Activated B cell treated with CpG ODN at 0.5 μM for 24 hours (primary cell): Measurements from ENCODE around the gene GZMM. TPM values are rescaled to one million over a fixed set of nuclear protein-coding genes. Genes with fewer than 3 reads are reported as not detected.

Experiments used
- ATAC-seq: fragments of 200-7000 bp; cut with Tn5 transposase; one replicate; pipeline ENCODE4 v1.10.0; 2021; ENCODE audit warnings: low read depth, mild to moderate bottlenecking, moderate library complexity
- CTCF ChIA-PET: fragments of 350-600 bp; sonication (Branson Sonifier 250); formaldehyde crosslinking; loops from one replicate; lab custom pipeline; 2021; ENCODE audit warnings: antibody characterized with exemption; lab: Charles Lee
- POLR2A ChIA-PET: fragments of 350-600 bp; sonication (Branson Sonifier 250); formaldehyde crosslinking; loops from one replicate; lab custom pipeline; 2021; ENCODE audit warnings: antibody characterized with exemption; lab: Charles Lee
- DNase-seq: peaks from one replicate; pipeline ENCODE4 v3.0.0; 2022
- H3K27ac Mint-ChIP-seq: one replicate; pipeline ENCODE4 v1.8.0; 2020; ENCODE audit warnings: mixed read lengths
- H3K27me3 Mint-ChIP-seq: one replicate; pipeline ENCODE4 v1.8.0; 2021; ENCODE audit warnings: mixed read lengths
- H3K36me3 Mint-ChIP-seq: one replicate; pipeline ENCODE4 v1.8.0; 2021; ENCODE audit warnings: low read depth, mixed read lengths
- H3K4me1 Mint-ChIP-seq: one replicate; pipeline ENCODE4 v1.8.0; 2021; ENCODE audit warnings: mixed read lengths
- H3K4me3 Mint-ChIP-seq: one replicate; pipeline ENCODE4 v1.8.0; 2020; ENCODE audit warnings: mild to moderate bottlenecking, mixed read lengths
- H3K9me3 Mint-ChIP-seq: one replicate; pipeline ENCODE4 v1.8.0; 2020; ENCODE audit warnings: mixed read lengths
- CTCF ChIP-seq: fragments of 200-600 bp; IDR thresholded peaks from one replicate; pipeline ENCODE4 v1.8.0; 2022; ENCODE audit warnings: antibody characterized with exemption, mild to moderate bottlenecking
- intact Hi-C: fragments of 100-400 bp; cut with micrococcal nuclease; formaldehyde crosslinking; loops from one replicate; pipeline ENCODE4 v1.15.1; 2024
- total RNA-seq: library from RNA; stranded (reverse); gene quantifications from 2 replicates; pipeline ENCODE4 v1.2.3, GENCODE V29; 2022

GZMM gene
- 0.22 TPM in 1 of 2 replicates, not detected in the other for total RNA-seq

DNA sequence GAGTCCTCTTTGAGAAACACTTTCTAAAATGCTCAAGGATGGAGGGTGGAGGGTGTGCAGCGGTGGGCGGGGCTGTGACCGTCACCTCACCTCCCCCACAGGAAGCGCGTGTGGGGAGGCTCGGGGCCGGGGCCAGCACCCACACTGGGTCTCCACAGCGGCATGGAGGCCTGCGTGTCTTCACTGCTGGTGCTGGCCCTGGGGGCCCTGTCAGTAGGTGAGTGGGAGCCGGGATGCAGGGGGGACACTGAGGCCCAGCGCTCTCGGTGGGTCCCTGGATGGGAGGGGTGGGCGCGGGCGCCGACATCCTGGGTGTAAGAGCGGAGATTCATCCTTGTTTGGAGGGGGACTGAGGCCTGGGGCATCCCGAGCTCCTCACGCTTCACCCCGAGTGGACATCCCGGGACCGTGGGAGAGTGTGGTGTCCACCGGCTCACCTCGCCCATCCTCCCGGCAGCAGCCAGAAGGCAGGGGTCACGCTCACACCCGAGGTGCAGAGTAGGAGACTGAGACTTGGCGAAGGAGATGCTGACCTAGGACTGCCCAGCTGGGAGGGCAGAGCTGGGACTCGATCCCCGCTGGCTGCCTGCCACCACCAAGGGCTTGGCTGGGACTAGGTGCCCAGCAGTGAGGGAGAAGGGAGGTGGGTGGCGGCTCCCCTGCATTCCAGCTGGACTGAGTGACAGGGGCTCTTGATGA lies at the start of gene GZMM:
Gene GZMM (plus strand): TSS at position 144 of the 699 bp plus-strand sequence. CDS start 19 bp downstream, at position 163.
- CTCF ChIA-PET: no interaction called here

GRCh38 chr19:494171-495080 lies 49.4 kb upstream of the GZMM start:
- Mint-ChIP-seq H3K27me3 (peaks cover 12% of the 10 kb centered on the region), H3K9me3 (no peaks in the 10 kb centered on the region), H3K27ac (no peak overlapping the region), H3K4me1 (peaks cover 14% of the 10 kb centered on the region), H3K36me3 (no peaks in the 10 kb centered on the region), H3K4me3 (no peak overlapping the region)
- no peak for TF ChIP-seq CTCF
- POLR2A ChIA-PET: no interaction called here
- CTCF ChIA-PET: no interaction called here
- intact Hi-C loops: no loop called here
- DNase-seq (no peak), ATAC-seq (no peak)

More for the DNA sequence above, at the start of gene GZMM:
- DNase-seq: no peak
- POLR2A ChIA-PET: no interaction called here
- Mint-ChIP-seq H3K4me3 (no peak within 1 kb of the TSS), H3K9me3 (no peaks in the 10 kb centered on the region), H3K4me1 (peaks cover 4% of the 10 kb centered on the region), H3K36me3 (peaks cover 6% of the 10 kb centered on the region), H3K27me3 (no peaks in the 10 kb centered on the region), H3K27ac (no peak within 1 kb of the TSS)
- TF ChIP-seq CTCF: no peak
- ATAC-seq: no peak
- intact Hi-C loops: no loop called here

DNA sequence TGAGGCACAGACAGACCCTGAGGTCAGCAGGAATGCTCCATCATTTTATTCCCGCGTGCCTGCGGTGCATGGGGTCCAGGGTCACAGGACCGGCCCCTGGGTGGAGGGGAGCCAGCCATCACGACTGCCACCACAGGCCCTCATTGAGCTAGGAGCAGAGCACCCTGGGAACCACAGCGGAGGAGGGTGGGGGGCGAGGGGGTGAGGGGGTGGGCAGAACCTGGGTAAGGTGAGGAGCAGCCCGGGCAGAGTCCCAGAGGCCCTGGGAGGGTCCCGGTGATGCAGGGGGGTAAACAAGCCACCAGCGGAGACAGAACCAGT lies 48.8 kb upstream of the GZMM start:
- ATAC-seq (no peak), DNase-seq (no peak)
- POLR2A ChIA-PET: interaction anchor here (0.6 to 1.3 kb wide), 2 partner anchors 9 to 11 kb away, joined by 3 to 5 read pairs; no protein-coding TSS in a partner anchor
- Mint-ChIP-seq H3K9me3 (no peaks in the 10 kb centered on the region), H3K36me3 (no peaks in the 10 kb centered on the region), H3K27me3 (peaks cover 15% of the 10 kb centered on the region), H3K4me3 (no peak overlapping the region), H3K27ac (no peak overlapping the region), H3K4me1 (peaks cover 8% of the 10 kb centered on the region)
- intact Hi-C loops: no loop called here
- CTCF ChIA-PET: interaction anchor here (0.6 kb wide), 1 partner anchor 10 kb away, joined by 3 read pairs; no protein-coding TSS in a partner anchor
- TF ChIP-seq CTCF: no peak

GRCh38 chr19:495402-496111 lies 48.3 kb upstream of the GZMM start:
- no peak for ATAC-seq
- no peak for TF ChIP-seq CTCF
- peaks cover 8% of the 10 kb centered on the region for H3K4me1 Mint-ChIP-seq
- ChIA-PET CTCF (interaction anchor here (0.6 kb wide), 1 partner anchor 9 kb away, joined by 3 read pairs; no protein-coding TSS in a partner anchor), POLR2A (interaction anchor here (0.6 to 1.3 kb wide), 2 partner anchors 8 to 11 kb away, joined by 3 to 5 read pairs; no protein-coding TSS in a partner anchor)
- no peaks in the 10 kb centered on the region for H3K36me3 Mint-ChIP-seq
- no peak overlapping the region for H3K4me3 Mint-ChIP-seq
- no peaks in the 10 kb centered on the region for H3K9me3 Mint-ChIP-seq
- H3K27me3 Mint-ChIP-seq: peaks cover 15% of the 10 kb centered on the region
- intact Hi-C loops: no loop called here
- H3K27ac Mint-ChIP-seq: no peak overlapping the region
- no peak for DNase-seq
